HG02970 (cell line): ENCODE results near the gene NUP98.

Source experiments
- ATAC-seq: cut with Tn5 transposase; IDR thresholded peaks from one replicate; pipeline ENCODE4 v1.9.1; 2021; ENCODE audit warnings: mild to moderate bottlenecking, moderate library complexity, moderate number of reproducible peaks; ENCODE audit not compliant: unreplicated experiment, low FRiP score

NUP98 gene

GRCh38 chr11:3738723-3739122 lies 58.6 kb downstream of the NUP98 start:
- no peak for ATAC-seq

- no peak for ATAC-seq
Measured at GRCh38 chr11:3738241-3738640, 59.1 kb downstream of the NUP98 start.

- ATAC-seq, result no peak
Measured at GRCh38 chr11:3737386-3737933, 59.9 kb downstream of the NUP98 start.

- no peak for ATAC-seq
Measured at GRCh38 chr11:3736816-3737215, 60.5 kb downstream of the NUP98 start.

GRCh38 chr11:3735827-3736226 lies 61.5 kb downstream of the NUP98 start:
- no peak for ATAC-seq

DNA sequence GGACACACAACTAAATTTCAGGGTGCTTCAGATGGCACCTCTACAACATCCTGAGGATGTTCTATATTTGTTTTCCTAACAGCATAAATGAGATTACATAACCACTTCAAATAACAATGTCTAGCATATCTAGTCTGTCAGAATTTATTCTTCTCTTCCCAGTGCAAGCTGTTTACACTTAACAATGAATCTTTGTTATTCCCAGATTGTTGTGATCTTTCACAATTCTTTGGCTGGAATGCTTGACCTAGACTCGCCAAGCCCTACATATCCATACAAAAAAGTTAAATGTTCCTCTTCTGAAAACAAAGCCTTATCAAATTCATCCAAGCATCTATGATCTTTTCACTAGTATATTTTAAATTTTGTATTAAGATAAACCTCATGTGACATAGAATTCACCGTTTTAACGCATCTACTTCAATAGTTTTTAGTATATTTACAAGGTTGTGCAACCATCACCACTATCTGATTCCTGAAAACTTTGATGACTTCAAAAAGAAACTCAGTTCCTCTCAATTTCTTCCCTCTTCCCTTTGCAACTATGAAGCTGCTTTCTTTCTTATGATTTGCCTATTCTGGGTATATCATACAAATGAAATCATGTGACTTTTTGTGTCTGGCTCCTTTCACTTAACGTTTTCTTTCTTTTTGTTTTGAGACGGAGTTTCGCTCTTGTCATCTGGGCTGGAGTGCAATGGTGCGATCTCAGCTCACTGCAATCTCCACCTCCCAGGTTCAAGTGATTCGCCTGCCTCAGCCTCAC lies 64.5 kb downstream of the NUP98 start:
- no peak for ATAC-seq

GRCh38 chr11:3723014-3723708 lies 74.2 kb downstream of the NUP98 start:
- ATAC-seq, result no peak

GRCh38 chr11:3722100-3722499 lies 75.3 kb downstream of the NUP98 start:
- ATAC-seq, result no peak

DNA sequence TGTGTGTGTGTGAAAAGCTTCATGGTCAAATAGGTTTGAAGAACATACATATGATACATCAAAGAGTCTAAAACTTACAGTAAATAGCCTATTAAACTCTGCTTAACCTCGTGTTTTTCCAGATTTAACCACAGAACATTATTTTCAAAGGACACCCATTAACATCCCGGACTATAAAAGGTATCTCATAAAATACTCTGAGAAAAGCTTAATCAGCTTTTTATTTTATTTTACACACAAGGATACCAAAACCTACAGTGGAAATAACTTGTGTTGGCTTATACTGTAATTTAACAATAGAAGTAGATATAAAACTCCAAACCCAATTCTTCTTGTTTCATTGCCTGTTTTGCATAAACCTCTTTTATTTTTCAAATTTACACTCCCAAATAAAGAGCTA lies 76.4 kb downstream of the NUP98 start:
- no peak for ATAC-seq

GRCh38 chr11:3712274-3712673 lies 85.1 kb downstream of the NUP98 start:
- ATAC-seq, result no peak

DNA sequence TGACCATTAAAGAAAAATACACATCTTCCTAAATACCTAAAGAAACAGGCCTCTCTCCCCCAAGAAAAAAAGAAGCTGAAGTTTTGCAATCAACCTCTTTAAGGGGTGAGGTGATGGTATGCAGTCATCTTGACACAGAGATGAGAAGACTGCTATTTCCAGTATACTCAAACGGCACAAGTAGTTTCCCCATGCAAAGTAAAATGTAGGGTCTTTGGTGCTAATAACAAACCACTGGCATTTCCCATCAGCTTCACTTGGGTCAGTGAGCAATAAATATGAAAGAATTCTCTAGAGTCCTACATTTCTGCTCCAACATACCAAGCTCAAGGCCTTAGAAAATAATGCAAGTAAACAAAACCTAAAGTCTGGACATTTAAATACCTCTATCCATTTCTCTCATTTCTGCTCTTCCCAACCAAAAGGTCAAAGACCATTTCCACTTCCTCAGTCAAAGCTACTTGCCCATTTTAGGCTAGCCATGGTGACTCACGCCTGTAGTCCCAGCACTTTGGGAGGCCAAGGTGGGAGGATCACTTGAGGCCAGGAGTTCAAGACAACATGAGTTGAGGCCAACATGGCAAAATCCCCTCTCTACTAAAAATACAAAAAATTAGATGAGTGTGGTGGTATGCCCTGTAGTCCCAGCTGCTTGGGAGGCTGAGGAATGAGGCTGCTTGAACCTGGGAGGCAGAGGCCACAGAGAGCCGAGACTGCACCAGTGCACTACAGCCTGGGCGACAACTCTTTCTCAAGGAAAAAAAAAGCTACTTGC lies 86.7 kb downstream of the NUP98 start:
- ATAC-seq, result no peak

GRCh38 chr11:3709977-3710376 lies 87.4 kb downstream of the NUP98 start:
- no peak for ATAC-seq

DNA sequence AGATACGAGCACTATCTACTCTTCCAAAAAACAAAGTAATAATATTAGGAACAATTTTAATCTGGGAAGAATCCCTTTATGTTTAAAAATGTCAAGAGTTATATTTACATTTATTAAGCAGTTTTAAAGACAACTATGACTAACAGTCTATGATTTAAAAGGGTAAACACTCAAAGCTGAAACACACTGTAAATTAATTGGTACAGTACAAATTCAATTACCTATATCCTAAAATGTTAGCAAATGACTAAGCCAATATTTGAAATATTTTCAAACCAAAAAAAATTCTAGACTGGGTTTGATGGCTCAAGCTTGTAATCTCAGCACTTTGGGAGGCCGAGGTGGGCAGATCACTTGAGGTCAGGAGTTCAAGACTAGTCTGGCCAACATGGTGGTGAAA lies 90.2 kb downstream of the NUP98 start:
- no peak for ATAC-seq

DNA sequence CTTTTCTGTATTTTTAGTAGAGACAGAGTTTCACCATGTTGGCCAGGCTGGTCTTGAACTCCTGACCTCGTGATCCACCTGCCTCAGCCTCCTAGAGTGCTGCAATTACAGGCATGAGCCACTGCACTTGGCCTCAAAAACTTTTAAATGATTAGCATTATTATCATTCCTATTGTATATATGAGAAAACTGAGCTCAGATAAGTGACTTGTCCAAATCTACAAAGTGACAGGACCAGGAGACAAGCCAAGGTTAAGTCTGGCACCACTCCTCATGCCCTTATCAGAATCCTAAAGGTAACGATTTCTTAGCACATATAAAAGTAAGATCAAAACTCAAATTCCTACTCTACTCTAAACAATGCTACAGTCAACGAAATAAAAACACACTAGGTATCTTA lies 94.0 kb downstream of the NUP98 start:
- no peak for ATAC-seq

DNA sequence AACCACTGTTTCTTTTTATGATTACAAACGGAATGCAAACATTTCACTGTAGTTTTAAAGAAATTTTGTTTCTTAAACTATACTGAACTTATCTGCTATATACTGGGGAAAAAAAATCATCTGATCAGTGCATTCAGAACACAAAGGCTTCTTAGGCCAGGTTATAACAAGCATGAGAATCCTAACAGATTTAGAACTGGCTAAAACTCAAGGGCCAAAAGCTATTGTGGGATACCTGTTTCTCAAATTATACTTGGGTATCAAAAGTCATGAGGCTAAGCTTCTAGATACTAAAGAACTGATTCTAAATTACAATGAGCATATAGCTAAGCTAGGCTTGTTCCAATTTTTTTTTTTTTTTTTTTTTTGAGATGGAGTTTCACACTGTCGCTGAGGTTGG lies 96.4 kb downstream of the NUP98 start:
- ATAC-seq, result no peak

- ATAC-seq, result no peak
Measured at GRCh38 chr11:3700410-3700809, 96.9 kb downstream of the NUP98 start.

DNA sequence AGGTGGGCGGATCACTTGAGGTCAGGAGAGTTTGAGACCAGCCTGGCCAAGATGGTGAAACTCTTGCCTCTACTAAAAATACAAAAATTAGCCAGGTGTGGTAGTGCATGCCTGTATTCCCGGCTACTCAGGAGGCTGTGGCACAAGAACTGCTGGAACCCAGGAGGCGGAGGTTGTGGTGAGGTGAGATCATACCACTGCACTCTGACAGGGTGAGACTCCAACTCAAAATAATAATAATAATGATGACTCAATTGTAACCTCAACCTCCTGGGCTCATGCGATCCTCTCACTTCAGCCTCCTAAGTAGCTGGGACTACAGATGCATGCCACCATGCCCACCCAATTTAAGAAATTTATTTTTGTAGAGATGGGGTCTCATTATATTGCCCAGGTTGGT lies 110.6 kb downstream of the NUP98 start:
- ATAC-seq, result no peak

DNA sequence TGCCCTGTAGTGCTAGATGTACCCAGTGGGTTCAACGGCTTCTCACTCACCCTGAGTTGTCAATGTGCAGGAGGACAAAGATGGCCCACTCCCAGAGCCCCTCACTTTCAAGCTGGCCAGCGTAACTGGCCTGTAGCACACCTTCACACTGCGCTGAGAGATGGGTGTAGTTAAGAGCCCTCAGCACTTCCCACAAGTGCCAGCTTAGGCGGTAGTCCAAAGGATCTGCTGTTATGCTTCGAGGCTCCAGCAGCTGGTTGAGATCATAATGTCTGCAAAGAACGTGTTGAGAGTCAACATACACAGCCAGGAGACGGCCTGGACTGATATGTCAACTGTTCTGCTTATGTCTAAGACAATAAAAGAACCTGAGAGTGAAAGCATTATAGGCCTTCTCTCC lies 111.4 kb downstream of the NUP98 start:
- no peak for ATAC-seq

- no peak for ATAC-seq
Measured at GRCh38 chr11:3684819-3685172, 112.6 kb downstream of the NUP98 start.

DNA sequence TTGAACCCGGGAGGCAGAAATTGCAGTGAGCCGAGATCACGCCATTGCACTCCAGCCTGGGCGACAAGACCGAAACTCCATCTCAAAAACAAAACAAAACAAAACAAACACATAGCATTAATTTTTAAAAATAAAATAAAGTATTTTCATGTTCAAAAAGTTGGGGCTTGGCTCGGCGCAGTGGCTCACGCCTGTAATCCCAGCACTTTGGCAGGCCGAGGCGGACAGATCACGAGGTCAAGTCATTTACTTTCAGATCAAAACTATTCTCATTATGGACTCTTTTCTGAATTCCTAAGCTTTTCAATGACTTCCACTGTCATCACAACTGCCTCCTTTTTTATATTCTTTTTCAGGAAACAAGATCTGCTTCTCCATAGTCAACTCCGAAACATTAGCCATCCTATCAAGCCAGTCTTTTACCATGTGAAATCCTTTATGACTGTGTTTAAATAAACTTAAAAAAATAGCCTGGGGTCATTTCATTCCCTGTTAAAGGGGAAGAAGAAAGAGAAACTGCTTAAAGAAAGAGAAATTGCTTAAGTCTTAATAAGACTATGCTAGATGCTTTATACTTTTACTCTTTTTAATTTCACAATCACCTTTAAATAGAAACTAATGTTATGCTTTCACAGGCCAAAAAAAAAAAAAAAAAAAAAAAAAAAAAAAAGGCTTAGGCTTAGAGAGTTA lies 113.1 kb downstream of the NUP98 start:
- ATAC-seq, result no peak

- no peak for ATAC-seq
Measured at GRCh38 chr11:3683039-3683438, 114.3 kb downstream of the NUP98 start.
